Bronchial epithelial cell (primary cell): ENCODE measurements around the gene BMF. TPM values are rescaled to one million over a fixed set of nuclear protein-coding genes. Genes with fewer than 3 reads are reported as not detected.

Experiments used
- DNase-seq: peaks from one replicate; pipeline ENCODE4 v3.0.0-alpha.2; 2010; ENCODE audit warnings: low read depth
- FAIRE-seq: peaks from 2 replicates; lab custom pipeline; 2011; peaks lifted over from hg19 to GRCh38; lab: Jason Lieb, UNC
- H3K27me3 ChIP-seq: 2 replicates; pipeline ENCODE4 v1.5.1; 2011; ENCODE audit warnings: low read length; ENCODE audit not compliant: control insufficient read depth, insufficient read depth
- H3K36me3 ChIP-seq: 2 replicates; pipeline ENCODE4 v1.5.1; 2011; ENCODE audit warnings: low read length; ENCODE audit not compliant: control insufficient read depth, insufficient read depth
- H3K4me3 ChIP-seq: 2 replicates; pipeline ENCODE4 v1.5.1; 2011; ENCODE audit warnings: mild to moderate bottlenecking, low read depth, low read length, control low read depth
- CTCF ChIP-seq: IDR thresholded peaks from 2 replicates; pipeline ENCODE4 v1.5.1; 2011; ENCODE audit warnings: mild to moderate bottlenecking, moderate library complexity, low read length, control low read depth, inconsistent platforms; ENCODE audit not compliant: insufficient read depth, severe bottlenecking
- total RNA-seq: library from RNA; depleted of rRNA; stranded (reverse); fragments of >200 nt; gene quantifications from 2 replicates; pipeline ENCODE4 v1.2.1, GENCODE V29; 2014

The BMF gene
- total RNA-seq, 1 donor from 2014 or later, result 1.6 TPM

GRCh38 chr15:40088929-40089755 lies 19.5 kb downstream of the BMF start:
- no peaks in the 10 kb centered on the region for H3K36me3 ChIP-seq
- H3K27me3 ChIP-seq, result no peaks in the 10 kb centered on the region
- FAIRE-seq (no peak), DNase-seq (no peak)
- no peak overlapping the region for H3K4me3 ChIP-seq
- TF ChIP-seq CTCF, result no peak

GRCh38 chr15:40087991-40088928 lies 20.4 kb downstream of the BMF start:
- Histone ChIP-seq H3K4me3 (no peak overlapping the region), H3K27me3 (no peaks in the 10 kb centered on the region), H3K36me3 (no peaks in the 10 kb centered on the region)
- TF ChIP-seq CTCF, result no peak
- no peak for FAIRE-seq
- no peak for DNase-seq

- no peak for TF ChIP-seq CTCF
- peaks cover 5% of the 10 kb centered on the region for H3K27me3 ChIP-seq
- FAIRE-seq (no peak), DNase-seq (no peak)
- H3K36me3 ChIP-seq, result no peaks in the 10 kb centered on the region
- no peak overlapping the region for H3K4me3 ChIP-seq
Observed at GRCh38 chr15:40087068-40087810, 21.4 kb downstream of the BMF start.

GRCh38 chr15:40085266-40085665 lies 23.4 kb downstream of the BMF start:
- no peak overlapping the region for H3K4me3 ChIP-seq
- TF ChIP-seq CTCF, result no peak
- DNase-seq (no peak), FAIRE-seq (no peak)
- peaks cover 6% of the 10 kb centered on the region for H3K27me3 ChIP-seq
- H3K36me3 ChIP-seq, result no peaks in the 10 kb centered on the region

- DNase-seq (peak; percentile 75), FAIRE-seq (no peak)
- no peak for TF ChIP-seq CTCF
- peaks cover 6% of the 10 kb centered on the region for H3K27me3 ChIP-seq
- H3K4me3 ChIP-seq, result no peak overlapping the region
- H3K36me3 ChIP-seq, result no peaks in the 10 kb centered on the region
Observed at GRCh38 chr15:40084650-40085049, 24.0 kb downstream of the BMF start.
